Inflammatory macrophage treated with lipopolysaccharide for 1 hour (primary cell): ENCODE results near the gene ZNF296.

Source experiments
- DNase-seq, 2 donors: peaks; one replicate each; pipeline ENCODE4 v3.0.0-alpha.2; 2020 to 2022

Gene ZNF296

GRCh38 chr19:45056831-45057230 lies 19.4 kb downstream of the ZNF296 start:
- DNase-seq: no peak

DNA sequence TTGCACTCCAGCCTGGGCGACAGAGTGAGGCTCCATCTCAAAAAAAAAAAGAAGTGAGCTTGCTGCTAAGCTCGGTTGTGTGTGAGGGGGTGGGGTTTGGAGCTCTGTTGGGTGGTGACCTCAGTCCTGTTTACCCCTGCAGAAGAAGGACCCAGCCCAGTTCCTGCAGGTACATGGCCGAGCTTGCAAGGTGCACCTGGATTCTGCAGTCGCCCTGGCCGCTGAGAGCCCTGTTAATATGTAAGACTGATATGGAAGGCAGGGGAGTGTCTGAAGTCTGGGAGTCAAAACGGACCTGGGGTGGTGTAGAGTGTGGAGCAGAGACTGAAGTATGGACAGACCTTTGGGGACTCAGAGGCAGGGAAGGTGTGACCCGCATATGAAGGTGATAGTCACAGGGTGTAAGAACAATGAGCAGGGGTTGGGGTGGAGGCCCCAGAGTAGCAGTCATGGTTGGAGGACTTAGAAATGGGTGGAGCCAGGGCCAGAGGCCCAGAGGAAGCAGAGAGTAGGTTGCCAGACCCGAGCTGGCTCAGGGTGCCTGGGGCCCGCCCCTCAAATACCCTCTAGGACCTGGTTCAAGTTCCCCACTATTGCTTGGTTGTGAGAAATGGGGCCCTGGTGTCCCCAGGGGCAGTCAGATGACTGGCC lies 24.2 kb downstream of the ZNF296 start:
- no peak for DNase-seq

DNA sequence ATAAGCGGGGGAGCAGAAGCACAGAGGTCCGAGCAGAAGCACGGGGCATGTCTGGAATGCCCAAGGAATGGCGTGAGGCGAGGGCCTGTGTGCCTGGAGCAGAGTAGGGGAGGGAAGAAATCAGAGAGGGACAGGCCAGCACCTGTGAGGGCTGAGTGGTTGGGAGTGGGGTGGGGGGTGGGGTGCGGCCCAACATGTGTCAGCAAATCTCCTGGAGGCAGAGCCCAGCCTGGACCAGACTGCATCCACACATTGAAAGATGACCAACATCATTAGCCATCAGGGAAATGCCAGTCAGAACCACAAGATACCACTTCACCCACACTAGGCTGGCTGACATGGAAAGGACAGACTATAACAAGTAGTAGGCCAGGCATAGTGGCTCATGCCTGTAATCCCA lies 26.2 kb downstream of the ZNF296 start:
- DNase-seq: no peak

DNA sequence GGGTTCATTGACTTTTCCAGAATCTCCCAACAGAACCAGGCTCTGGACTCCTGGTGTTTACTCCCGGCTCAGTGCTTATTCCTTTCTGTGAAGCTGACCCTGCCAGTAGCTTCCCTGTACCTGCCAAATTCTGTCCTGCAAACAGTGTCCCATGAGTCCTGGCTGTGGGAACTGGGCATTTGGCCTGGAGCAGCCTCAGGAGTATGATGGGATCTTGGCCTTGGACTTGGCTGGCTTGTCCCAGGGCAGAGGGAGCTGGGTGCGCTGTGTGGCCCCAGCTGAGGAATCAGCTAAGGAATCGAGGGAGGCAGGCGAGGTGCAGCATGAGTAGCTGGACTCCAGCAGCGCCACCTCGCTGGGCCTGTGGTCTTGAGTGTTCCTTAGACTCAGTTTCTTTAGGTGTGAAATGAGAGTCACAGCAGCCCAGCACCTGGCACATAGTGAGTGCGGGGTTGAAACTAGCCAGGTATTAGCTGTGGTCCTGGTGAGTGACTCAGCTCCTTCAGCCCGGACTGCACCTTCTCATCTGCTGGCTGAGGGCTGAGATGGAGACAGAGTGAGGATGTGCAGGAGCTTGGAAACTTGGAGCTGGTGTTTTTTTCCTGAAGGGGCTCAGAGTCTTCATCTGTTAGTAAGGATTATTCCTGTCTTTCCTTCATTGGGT lies 27.1 kb downstream of the ZNF296 start:
- no peak for DNase-seq

GRCh38 chr19:45047188-45047797 lies 29.0 kb downstream of the ZNF296 start:
- DNase-seq: peak; percentile 38 to 59

DNA sequence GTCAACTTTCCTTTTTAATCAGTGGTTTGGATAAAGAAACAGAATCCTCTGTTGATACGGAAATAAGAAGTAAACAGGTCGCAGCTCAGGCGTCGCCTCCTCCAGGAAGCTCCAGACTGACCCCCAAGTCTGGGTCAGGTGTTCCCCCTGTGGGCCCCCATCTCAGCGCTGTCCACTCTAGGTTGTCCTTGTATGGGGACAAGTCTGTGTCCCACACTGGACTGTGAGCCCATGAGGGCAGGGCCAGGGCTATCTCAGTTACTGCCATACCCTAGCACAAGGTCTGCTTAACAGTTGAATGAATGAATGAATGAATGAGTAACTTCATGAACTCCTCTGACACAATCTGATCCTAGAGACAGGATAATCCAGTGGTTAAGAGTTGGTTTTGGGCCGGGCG lies 29.9 kb downstream of the ZNF296 start:
- no peak for DNase-seq

DNA sequence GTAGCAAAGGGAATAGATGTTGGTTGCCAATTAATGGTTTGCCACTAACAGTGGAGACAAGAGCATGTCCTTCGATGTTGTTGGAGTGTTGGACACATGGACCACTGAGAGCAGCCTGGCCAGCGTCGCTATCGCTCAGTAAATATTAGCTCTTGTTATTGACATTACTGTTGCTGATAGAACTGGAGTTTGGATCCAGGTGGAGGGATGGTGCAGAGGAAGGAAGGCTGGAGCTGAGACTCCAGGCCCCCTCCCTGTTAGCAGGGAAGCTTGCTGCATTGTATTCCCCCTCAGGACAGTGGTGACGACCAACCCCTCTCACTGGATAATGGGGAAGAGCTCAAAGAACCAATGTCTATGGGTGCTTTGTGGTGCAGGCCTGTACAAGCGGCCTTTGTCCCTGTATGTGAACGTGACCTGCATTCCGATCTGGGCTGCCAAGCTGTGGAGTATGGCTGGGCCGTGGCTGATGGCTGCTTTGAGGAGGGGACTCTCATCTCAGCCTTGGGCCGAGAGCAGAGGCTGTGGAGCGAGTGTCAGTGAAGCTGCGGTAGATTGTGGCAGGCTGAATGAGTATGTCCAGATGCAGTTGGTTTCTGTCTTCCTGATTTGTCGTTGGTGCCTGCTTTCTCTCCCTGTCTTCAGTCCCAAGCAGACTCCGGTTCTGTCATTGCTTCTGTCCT lies 30.5 kb downstream of the ZNF296 start:
- no peak for DNase-seq

DNA sequence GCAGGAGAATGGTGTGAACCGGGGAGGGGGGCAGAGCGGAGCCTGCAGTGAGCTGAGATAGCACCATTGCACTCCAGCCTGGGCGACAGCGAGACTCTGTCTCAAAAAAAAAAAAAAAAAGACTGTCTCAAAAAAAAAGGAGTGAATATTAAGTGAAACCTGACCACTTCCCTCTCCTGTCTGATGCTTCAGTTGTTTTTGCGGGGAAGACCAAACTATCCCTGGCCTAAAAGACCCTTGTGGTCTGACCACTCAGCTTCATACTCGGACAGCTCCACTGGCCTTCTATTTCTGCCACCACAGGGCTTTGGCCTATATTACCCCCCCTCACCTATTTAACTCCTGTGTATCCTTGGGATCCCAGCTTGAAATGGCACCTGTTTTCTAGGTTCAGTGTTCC lies 35.2 kb downstream of the ZNF296 start:
- no peak for DNase-seq

- DNase-seq: peak; percentile 80 to 83
Observed at GRCh38 chr19:45040059-45040771, 36.1 kb downstream of the ZNF296 start.

GRCh38 chr19:45038931-45039893 lies 37.1 kb downstream of the ZNF296 start, which contains the start of gene CLASRP:
TSS of gene CLASRP (plus strand) at chr19:45039045. CDS start at chr19:45040213, 1,168 bp downstream.
- peak; percentile 87 to 96 for DNase-seq

- DNase-seq: no peak
Observed at GRCh38 chr19:45037393-45038169, 38.7 kb downstream of the ZNF296 start.

- DNase-seq: no peak
Observed at GRCh38 chr19:45035755-45036154, 40.5 kb downstream of the ZNF296 start.

DNA sequence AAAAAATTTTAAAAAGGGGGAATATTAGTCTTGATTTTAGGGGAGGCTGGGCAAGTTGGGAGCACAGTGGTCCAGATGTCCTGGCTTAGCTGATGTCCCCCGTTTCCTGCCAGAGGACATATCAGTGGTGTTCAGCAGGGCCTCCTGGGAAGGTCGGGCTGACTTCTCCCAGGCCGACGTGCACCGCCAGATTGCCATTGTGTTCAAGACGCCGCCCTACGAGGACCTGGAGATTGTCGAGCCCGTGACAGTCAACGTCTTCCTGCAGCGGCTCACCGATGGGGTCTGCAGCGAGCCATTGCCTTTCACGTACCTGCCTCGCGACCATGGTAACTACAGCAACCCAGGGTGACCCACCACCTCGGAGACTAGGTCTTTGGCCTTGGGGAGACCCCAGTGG lies 43.9 kb downstream of the ZNF296 start:
- DNase-seq: no peak

GRCh38 chr19:45030825-45031224 lies 45.5 kb downstream of the ZNF296 start:
- no peak for DNase-seq

GRCh38 chr19:45027371-45027770 lies 48.9 kb downstream of the ZNF296 start:
- DNase-seq: no peak

DNA sequence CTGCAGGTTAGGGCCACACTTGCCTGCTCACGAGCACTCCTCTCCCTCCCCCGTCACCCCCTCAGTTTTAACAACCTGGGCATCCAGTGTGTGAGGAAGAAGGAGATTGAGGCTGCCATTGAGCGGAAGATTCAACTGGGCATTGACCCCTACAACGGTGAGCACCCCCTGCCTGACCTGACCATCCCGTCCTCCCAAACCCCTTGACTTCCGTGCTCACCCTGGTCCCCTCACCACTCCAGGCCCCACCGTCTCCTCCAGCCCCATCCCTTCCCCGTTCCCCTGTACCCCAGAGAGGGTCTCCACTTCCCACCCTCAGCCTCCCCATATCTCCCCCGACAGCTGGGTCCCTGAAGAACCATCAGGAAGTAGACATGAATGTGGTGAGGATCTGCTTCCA lies 51.0 kb downstream of the ZNF296 start:
- no peak for DNase-seq

GRCh38 chr19:45023048-45023447 lies 53.2 kb downstream of the ZNF296 start:
- no peak for DNase-seq

DNA sequence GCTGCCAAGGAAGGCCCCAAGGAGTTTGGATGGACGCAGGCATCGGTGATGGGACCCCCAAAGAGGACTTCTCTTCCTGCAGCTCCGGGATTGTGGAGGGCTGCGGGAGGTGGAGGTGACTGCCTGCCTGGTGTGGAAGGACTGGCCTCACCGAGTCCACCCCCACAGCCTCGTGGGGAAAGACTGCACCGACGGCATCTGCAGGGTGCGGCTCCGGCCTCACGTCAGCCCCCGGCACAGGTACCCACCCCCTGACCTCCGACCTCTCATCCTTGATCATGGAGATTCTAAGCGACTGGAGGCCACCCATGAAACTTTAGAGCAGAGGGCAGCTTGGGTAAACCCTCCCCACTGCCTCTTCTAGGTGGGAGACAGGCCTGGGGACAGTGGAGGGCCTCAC lies 54.3 kb downstream of the ZNF296 start:
- DNase-seq: no peak
